ENCODE results near the gene HRG.

- no peak for TF ChIP-seq CTCF (IDR thresholded peaks at IDR 0.05; ENCODE audit: insufficient read depth, low read depth, low read length)
- no peak for TF ChIP-seq EZH2 (IDR thresholded peaks at IDR 0.05; ENCODE audit: insufficient read depth, low read length)
Measured at GRCh38 chr3:186683979-186684378, 18.2 kb downstream of the HRG start.
